ENCODE measurements around the gene DDX21. TPM values are rescaled to one million over a fixed set of nuclear protein-coding genes. Genes with fewer than 3 reads are reported as not detected.

DDX21 gene
- total RNA-seq, 1 experiment from 2014 or later: 153 TPM

DNA sequence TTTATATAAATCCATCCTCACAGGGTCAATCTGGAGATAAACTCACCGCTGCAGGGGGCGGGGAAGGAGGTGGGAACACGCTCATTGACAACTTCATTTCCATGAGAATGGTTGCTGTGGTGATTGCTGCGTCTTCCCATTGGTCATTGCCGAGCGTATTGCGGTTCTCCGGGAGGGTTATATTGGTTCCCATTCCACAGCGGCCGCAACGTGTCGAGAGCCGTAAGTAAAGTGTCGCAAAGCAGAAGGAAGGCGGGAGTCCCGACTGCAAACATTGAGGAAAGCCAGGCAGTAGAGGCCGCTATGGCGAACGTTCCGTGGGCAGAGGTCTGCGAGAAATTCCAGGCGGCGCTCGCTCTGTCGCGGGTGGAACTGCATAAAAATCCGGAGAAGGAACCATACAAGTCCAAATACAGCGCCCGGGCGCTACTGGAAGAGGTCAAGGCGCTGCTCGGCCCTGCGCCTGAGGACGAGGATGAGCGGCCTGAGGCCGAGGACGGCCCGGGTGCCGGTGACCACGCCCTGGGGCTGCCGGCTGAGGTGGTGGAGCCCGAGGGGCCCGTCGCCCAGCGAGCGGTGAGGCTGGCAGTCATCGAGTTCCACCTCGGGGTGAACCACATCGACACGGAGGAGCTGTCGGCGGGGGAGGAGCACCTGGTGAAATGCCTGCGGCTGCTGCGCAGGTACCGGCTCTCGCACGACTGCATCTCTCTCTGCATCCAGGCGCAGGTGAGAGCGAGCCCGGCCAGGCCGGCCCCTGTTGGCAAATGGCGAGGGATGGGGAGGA, 32.8 kb downstream of the DDX21 start, which contains the start of gene KIFBP:
TSS of gene KIFBP (plus strand) at position 274 of the 787 bp plus-strand sequence. CDS start at position 304, 30 bp downstream.
- H3K79me2 ChIP-seq (ENCODE audit: insufficient read depth, low read length): peaks cover 55% of the 10 kb centered on the region
- peaks cover 11 to 23% of the 10 kb centered on the region in 2 experiments for H3K4me1 ChIP-seq (ENCODE audit: control insufficient read depth in 1 of 2, insufficient read depth in 2 of 2, low read length in 2 of 2)
- ATAC-seq (peak; percentile 90), DNase-seq (ENCODE audit: low read depth, low spot score) (peak; percentile 96)
- H3K9me3 ChIP-seq (ENCODE audit: control insufficient read depth in 1 of 2, insufficient read depth in 1 of 2, low read depth in 1 of 2, low read length in 2 of 2): no peaks in the 10 kb centered on the region
- H2AFZ ChIP-seq (ENCODE audit: low read depth, low read length, poor library complexity, severe bottlenecking): peak within 1 kb of the TSS; percentile 38
- POLR2A ChIA-PET: interaction anchor here (1.7 kb wide), 1 partner anchor 33 kb away, joined by 4 read pairs; the partner anchor contains the start of gene DDX21
- peak within 1 kb of the TSS; percentile 60 for H3K27ac ChIP-seq (ENCODE audit: low read depth, low read length)
- H3K27me3 ChIP-seq (ENCODE audit: insufficient read depth, low read length): no peaks in the 10 kb centered on the region
- BruUV-seq (replicated peaks): TSS peak; percentile 48
- H3K36me3 ChIP-seq (ENCODE audit: control insufficient read depth in 1 of 2, insufficient read depth in 2 of 2, low read length in 2 of 2): peaks cover 6 to 8% of the 10 kb centered on the region in 2 experiments; a peak in 2 of 4 replicates
- H3K4me2 ChIP-seq (ENCODE audit: low read length): peak within 1 kb of the TSS; percentile 96
- peak within 1 kb of the TSS; percentile 81 for H3K9ac ChIP-seq (ENCODE audit: low read length)
- intact Hi-C loops (cut with micrococcal nuclease): no loop called here
- 0 out of 2 replicates have a peak, but pooled peaks cover 5% of the 10 kb centered on the region for H4K20me1 ChIP-seq (ENCODE audit: insufficient read depth)
- CTCF ChIA-PET: interaction anchor here (1.2 kb wide), 1 partner anchor 404 kb away, joined by 3 read pairs; no protein-coding TSS in a partner anchor
- RAD21 ChIA-PET (ENCODE audit: low non-redundant PET in 1 of 2, low total read pairs in 2 of 2, uncharacterized antibody in 2 of 2, unreplicated experiment in 2 of 2): no interaction called here
- no peaks in the 10 kb centered on the region for H3K9me2 ChIP-seq (ENCODE audit: insufficient read depth)
- H3K4me3 ChIP-seq (replicated peaks in 1 of 2; ENCODE audit: low read depth in 1 of 2, low read length in 2 of 2): peak within 1 kb of the TSS; percentile 80
- TF ChIP-seq, protein P1, sequence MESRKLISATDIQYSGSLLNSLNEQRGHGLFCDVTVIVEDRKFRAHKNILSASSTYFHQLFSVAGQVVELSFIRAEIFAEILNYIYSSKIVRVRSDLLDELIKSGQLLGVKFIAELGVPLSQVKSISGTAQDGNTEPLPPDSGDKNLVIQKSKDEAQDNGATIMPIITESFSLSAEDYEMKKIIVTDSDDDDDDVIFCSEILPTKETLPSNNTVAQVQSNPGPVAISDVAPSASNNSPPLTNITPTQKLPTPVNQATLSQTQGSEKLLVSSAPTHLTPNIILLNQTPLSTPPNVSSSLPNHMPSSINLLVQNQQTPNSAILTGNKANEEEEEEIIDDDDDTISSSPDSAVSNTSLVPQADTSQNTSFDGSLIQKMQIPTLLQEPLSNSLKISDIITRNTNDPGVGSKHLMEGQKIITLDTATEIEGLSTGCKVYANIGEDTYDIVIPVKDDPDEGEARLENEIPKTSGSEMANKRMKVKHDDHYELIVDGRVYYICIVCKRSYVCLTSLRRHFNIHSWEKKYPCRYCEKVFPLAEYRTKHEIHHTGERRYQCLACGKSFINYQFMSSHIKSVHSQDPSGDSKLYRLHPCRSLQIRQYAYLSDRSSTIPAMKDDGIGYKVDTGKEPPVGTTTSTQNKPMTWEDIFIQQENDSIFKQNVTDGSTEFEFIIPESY (IDR thresholded peaks at IDR 0.05; ENCODE audit: extremely low read depth, insufficient replicate concordance, low read length): no peak
- TF ChIP-seq SRF (IDR thresholded peaks at IDR 0.05; ENCODE audit: low read depth) (no peak), SP1 (IDR thresholded peaks at IDR 0.05; ENCODE audit: low read depth) (peak; percentile 90), EGR1 (IDR thresholded peaks at IDR 0.05; ENCODE audit: low read depth) (0 out of 2 replicates have a peak, but pooled peaks have one; percentile 22), FOSL1 (IDR thresholded peaks at IDR 0.05; ENCODE audit: low read depth) (no peak), RAD21 (IDR thresholded peaks at IDR 0.05; ENCODE audit: low read depth) (peak; percentile 38; the same call in 1 of the 2 replicates), SIN3A (IDR thresholded peaks at IDR 0.05; ENCODE audit: low read depth) (peak; percentile 82; the same call in 1 of the 2 replicates), ZFX (IDR thresholded peaks at IDR 0.05) (peak; percentile 93), POLR2A (IDR thresholded peaks at IDR 0.05; ENCODE audit: borderline replicate concordance, extremely low read depth, insufficient read depth, insufficient read length) (peak; percentile 85), EZH2phosphoT487 (IDR thresholded peaks at IDR 0.05; ENCODE audit: borderline replicate concordance) (no peak), ZNF274 (IDR thresholded peaks at IDR 0.05; ENCODE audit: low read depth, low read length) (no peak), JUND (IDR thresholded peaks at IDR 0.05) (no peak), CBX3 (IDR thresholded peaks at IDR 0.05; ENCODE audit: low read depth) (peak; percentile 72; the same call in 1 of the 2 replicates), EZH2 (IDR thresholded peaks at IDR 0.05) (no peak), ELF1 (IDR thresholded peaks at IDR 0.05; ENCODE audit: borderline replicate concordance, low read depth) (no peak), POLR2AphosphoS5 (IDR thresholded peaks at IDR 0.05; ENCODE audit: low read depth, low read length) (peak; percentile 94), CEBPB (IDR thresholded peaks at IDR 0.05; ENCODE audit: low read depth) (no peak)
- TF ChIP-seq, protein P2, sequence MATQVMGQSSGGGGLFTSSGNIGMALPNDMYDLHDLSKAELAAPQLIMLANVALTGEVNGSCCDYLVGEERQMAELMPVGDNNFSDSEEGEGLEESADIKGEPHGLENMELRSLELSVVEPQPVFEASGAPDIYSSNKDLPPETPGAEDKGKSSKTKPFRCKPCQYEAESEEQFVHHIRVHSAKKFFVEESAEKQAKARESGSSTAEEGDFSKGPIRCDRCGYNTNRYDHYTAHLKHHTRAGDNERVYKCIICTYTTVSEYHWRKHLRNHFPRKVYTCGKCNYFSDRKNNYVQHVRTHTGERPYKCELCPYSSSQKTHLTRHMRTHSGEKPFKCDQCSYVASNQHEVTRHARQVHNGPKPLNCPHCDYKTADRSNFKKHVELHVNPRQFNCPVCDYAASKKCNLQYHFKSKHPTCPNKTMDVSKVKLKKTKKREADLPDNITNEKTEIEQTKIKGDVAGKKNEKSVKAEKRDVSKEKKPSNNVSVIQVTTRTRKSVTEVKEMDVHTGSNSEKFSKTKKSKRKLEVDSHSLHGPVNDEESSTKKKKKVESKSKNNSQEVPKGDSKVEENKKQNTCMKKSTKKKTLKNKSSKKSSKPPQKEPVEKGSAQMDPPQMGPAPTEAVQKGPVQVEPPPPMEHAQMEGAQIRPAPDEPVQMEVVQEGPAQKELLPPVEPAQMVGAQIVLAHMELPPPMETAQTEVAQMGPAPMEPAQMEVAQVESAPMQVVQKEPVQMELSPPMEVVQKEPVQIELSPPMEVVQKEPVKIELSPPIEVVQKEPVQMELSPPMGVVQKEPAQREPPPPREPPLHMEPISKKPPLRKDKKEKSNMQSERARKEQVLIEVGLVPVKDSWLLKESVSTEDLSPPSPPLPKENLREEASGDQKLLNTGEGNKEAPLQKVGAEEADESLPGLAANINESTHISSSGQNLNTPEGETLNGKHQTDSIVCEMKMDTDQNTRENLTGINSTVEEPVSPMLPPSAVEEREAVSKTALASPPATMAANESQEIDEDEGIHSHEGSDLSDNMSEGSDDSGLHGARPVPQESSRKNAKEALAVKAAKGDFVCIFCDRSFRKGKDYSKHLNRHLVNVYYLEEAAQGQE (IDR thresholded peaks at IDR 0.05; ENCODE audit: low read depth): no peak
- TF ChIP-seq, protein P3, sequence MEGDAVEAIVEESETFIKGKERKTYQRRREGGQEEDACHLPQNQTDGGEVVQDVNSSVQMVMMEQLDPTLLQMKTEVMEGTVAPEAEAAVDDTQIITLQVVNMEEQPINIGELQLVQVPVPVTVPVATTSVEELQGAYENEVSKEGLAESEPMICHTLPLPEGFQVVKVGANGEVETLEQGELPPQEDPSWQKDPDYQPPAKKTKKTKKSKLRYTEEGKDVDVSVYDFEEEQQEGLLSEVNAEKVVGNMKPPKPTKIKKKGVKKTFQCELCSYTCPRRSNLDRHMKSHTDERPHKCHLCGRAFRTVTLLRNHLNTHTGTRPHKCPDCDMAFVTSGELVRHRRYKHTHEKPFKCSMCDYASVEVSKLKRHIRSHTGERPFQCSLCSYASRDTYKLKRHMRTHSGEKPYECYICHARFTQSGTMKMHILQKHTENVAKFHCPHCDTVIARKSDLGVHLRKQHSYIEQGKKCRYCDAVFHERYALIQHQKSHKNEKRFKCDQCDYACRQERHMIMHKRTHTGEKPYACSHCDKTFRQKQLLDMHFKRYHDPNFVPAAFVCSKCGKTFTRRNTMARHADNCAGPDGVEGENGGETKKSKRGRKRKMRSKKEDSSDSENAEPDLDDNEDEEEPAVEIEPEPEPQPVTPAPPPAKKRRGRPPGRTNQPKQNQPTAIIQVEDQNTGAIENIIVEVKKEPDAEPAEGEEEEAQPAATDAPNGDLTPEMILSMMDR (IDR thresholded peaks at IDR 0.05 in 2 of 3, conservative IDR thresholded peaks at IDR 0.05 in 1 of 3; ENCODE audit: borderline replicate concordance in 1 of 3, insufficient read depth in 1 of 3, low read depth in 2 of 3, low read length in 2 of 3): peak; percentile 41 to 50 (median 49); a peak in 4 of 6 replicates
- TF ChIP-seq, protein P4, sequence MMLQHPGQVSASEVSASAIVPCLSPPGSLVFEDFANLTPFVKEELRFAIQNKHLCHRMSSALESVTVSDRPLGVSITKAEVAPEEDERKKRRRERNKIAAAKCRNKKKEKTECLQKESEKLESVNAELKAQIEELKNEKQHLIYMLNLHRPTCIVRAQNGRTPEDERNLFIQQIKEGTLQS (IDR thresholded peaks at IDR 0.05): no peak

All from HCT116 (cell line).